Body of pancreas (tissue), 4 donors: Measurements from ENCODE around the gene SLC2A4RG. TPM values are rescaled to one million over a fixed set of nuclear protein-coding genes. Genes with fewer than 3 reads are reported as not detected.

ENCODE experiments used
- ATAC-seq: fragments of 150-250 bp; one replicate; pipeline ENCODE4 v1.9.1; 2016
- DNase-seq, 4 donors: peaks; one replicate each; pipeline ENCODE4 v3.0.0-alpha.2; 2019
- H3K27ac ChIP-seq, 4 donors: fragments of 200-600 bp; sonication (generic); 1 replicate in 3 of 4; 2 replicates in 1 of 4; pipeline versions ENCODE4 v1.5.1 to v1.6.1; 2016 to 2019; ENCODE audit warnings: mild to moderate bottlenecking in 1 of 4, mixed read lengths in 1 of 4, moderate library complexity in 1 of 4
- H3K27me3 ChIP-seq, 2 donors: fragments of 200-600 bp; sonication (generic); one replicate each; pipeline ENCODE4 v1.6.0; 2016; ENCODE audit warnings: mild to moderate bottlenecking in 1 of 2
- H3K36me3 ChIP-seq, 2 donors: fragments of 200-600 bp; sonication (generic); replicated peaks in 1 of 2; 2 replicates each; pipeline ENCODE4 v1.5.1; 2016; ENCODE audit warnings: low read depth in 2 of 2; ENCODE audit not compliant: insufficient read depth in 1 of 2
- H3K4me1 ChIP-seq: fragments of 200-600 bp; sonication (generic); one replicate; pipeline ENCODE4 v1.6.0; 2016
- H3K4me3 ChIP-seq, 2 donors: fragments of 200-600 bp; sonication (generic); 1 replicate in 1 of 2; 2 replicates in 1 of 2; pipeline ENCODE4 v1.5.1; 2016 to 2019
- H3K9me3 ChIP-seq, 3 donors: fragments of 200-600 bp; sonication (generic); 1 replicate in 2 of 3; 2 replicates in 1 of 3; pipeline ENCODE4 v1.5.1; 2016
- POLR2A ChIP-seq, 3 donors: fragments of 450-650 bp; IDR thresholded peaks; one replicate each; pipeline ENCODE4 v1.6.1; 2016; ENCODE audit warnings: antibody characterized with exemption in 3 of 3, mild to moderate bottlenecking in 2 of 3
- WGBS, 2 donors: methylation state at CpG; one replicate each; pipeline ENCODE4 v1.1.5; 2017; 5-methylcytosine and 5-hydroxymethylcytosine counted together
- intact Hi-C: fragments of 100-400 bp; cut with DNase I; formaldehyde crosslinking; loops from one replicate; pipeline ENCODE4 v1.15.1; 2023
- total RNA-seq, 2 donors: library from RNA; depleted of rRNA; stranded (reverse); fragments of >200 nt; gene quantifications; one replicate each; pipeline ENCODE4 v1.1.0, GENCODE V29; 2016
- TF ChIP-seq, protein P1 (sequence below), 7 experiments: fragments of 450-650 bp in 4 of 7; fragments of 200-600 bp in 3 of 7; sonication (generic) in 3 of 7; IDR thresholded peaks; one replicate each; pipeline ENCODE4 v1.5.1; 2016 to 2019; ENCODE audit warnings: antibody characterized with exemption in 7 of 7

Gene SLC2A4RG
- total RNA-seq, 2 donors from 2014 or later, result 30.9 to 69.5 TPM

DNA sequence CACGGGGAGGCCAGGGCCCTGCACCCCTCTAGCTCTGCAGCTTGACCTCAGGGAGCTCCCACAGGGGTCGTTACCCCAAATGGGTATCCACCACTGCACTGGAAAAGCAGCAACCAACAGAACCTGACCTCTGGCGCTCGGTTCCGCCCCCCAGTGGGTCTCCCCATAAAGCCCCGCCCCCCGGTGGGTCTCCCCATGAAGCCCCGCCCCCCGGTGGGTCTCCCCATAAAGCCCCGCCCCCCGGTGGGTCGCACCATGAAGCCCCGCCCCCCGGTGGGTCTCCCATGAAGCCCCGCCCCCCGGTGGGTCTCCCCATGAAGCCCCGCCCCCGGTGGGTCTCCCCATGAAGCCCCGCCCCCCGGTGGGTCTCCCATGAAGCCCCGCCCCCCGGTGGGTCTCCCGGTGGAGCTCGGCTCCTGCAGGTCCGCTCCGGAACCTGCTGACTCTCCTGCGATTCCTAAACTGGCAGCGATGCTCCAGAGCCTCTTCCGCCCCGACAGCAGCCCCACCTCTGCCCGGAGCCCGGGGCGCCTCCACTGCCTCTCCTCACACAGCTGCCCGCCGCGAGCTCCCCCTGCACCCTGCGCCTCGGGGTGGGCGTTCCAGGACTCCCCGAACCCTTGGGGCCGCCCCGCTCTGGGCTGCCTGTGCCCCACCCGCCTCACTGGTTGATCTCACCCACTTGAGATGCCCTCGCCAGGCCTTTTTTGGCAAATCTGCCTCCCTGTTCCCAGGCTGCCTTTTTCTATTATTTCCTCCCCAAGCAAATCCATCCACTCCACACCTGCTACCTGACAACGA, 12.1 kb downstream of the SLC2A4RG start:
- DNase-seq, result no peak

DNA sequence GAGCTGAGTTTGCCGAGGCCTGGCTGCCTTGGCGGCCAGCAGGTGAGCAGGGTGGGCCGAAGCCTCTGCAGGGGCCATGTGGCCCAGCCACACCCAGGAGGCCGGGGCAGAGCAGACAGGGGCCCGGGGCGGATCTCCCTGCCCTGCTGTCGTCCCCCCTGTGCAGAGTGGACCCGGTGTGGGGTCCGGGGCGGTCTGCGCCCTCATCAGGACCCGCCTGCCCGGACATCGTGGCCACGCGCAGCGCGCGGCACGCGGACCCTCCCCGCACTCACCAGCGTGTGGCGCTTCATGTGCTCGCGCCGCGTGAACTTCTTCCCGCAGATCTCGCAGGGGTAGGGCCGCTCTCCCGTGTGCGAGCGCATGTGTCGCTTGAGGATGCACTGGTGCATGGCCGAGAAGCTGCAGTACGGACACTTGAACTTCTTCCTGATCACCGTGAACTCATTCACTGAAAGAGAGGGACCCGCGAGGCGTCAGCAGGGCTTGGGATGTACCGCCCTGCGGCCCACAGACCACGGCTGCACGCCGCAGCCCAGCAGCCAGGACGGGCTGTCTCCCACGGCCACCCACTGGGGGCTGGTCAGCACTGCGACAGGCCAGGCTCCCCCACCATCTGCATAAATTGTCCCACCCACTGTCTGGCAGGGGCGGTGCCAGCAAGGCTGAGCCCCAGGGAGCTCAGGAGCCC, 13.0 kb downstream of the SLC2A4RG start:
- 91 to 98% methylated on average over 33 to 44 of the region's 50 CpGs for WGBS, 2 donors
- no peak for TF ChIP-seq POLR2A (IDR thresholded peaks at IDR 0.05)
- no peak overlapping the region for H3K27ac ChIP-seq
- H3K9me3 ChIP-seq, result no peaks in the 10 kb centered on the region
- H3K4me1 ChIP-seq, result peaks cover 7% of the 10 kb centered on the region
- intact Hi-C loops, result no loop called here
- no peak overlapping the region for H3K4me3 ChIP-seq
- no peaks in the 10 kb centered on the region for H3K27me3 ChIP-seq
- no peak for DNase-seq
- no peak for ATAC-seq
- H3K36me3 ChIP-seq, result no peaks in the 10 kb centered on the region

More for the DNA sequence above, 12.1 kb downstream of the SLC2A4RG start:
- TF ChIP-seq POLR2A (IDR thresholded peaks at IDR 0.05), result no peak
- TF ChIP-seq, protein P1, sequence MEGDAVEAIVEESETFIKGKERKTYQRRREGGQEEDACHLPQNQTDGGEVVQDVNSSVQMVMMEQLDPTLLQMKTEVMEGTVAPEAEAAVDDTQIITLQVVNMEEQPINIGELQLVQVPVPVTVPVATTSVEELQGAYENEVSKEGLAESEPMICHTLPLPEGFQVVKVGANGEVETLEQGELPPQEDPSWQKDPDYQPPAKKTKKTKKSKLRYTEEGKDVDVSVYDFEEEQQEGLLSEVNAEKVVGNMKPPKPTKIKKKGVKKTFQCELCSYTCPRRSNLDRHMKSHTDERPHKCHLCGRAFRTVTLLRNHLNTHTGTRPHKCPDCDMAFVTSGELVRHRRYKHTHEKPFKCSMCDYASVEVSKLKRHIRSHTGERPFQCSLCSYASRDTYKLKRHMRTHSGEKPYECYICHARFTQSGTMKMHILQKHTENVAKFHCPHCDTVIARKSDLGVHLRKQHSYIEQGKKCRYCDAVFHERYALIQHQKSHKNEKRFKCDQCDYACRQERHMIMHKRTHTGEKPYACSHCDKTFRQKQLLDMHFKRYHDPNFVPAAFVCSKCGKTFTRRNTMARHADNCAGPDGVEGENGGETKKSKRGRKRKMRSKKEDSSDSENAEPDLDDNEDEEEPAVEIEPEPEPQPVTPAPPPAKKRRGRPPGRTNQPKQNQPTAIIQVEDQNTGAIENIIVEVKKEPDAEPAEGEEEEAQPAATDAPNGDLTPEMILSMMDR (IDR thresholded peaks at IDR 0.05), result no peak
- no peak for ATAC-seq
- intact Hi-C loops, result no loop called here
- Histone ChIP-seq H3K4me1 (peaks cover 8% of the 10 kb centered on the region), H3K27ac (no peak overlapping the region), H3K27me3 (no peaks in the 10 kb centered on the region), H3K4me3 (no peak overlapping the region), H3K36me3 (no peaks in the 10 kb centered on the region), H3K9me3 (no peaks in the 10 kb centered on the region)
- WGBS, 2 donors, result 85 to 88% methylated on average over 18 to 22 of the region's 45 CpGs

DNA sequence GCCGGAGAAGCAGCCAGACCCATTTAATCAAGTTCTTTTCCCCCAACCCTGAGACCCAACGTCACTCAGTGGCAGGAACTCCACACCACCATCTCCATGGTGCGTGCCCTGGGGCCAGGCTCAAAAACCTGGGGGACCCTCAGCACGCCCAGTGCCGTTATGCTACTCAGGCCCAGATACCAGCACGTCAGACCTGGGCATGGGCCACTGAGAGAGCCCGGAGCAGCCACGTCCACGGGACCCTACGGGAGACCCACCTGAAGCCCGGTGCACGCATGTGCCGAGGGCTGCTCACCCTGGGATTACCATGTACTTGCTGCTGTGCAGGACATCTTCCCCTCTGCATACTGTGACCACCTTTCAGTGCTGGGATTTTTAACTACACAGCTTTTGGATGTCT, 13.8 kb downstream of the SLC2A4RG start:
- ATAC-seq, result no peak
- Histone ChIP-seq H3K27me3 (no peaks in the 10 kb centered on the region), H3K9me3 (no peaks in the 10 kb centered on the region), H3K36me3 (no peaks in the 10 kb centered on the region), H3K4me1 (no peaks in the 10 kb centered on the region), H3K27ac (no peak overlapping the region), H3K4me3 (no peak overlapping the region)
- 87 to 100% methylated on average over 2 to 13 of the region's 13 CpGs for WGBS, 2 donors
- no peak for TF ChIP-seq POLR2A (IDR thresholded peaks at IDR 0.05)
- TF ChIP-seq, protein P1 (IDR thresholded peaks at IDR 0.05), result no peak
- no peak for DNase-seq
- intact Hi-C loops, result no loop called here

DNA sequence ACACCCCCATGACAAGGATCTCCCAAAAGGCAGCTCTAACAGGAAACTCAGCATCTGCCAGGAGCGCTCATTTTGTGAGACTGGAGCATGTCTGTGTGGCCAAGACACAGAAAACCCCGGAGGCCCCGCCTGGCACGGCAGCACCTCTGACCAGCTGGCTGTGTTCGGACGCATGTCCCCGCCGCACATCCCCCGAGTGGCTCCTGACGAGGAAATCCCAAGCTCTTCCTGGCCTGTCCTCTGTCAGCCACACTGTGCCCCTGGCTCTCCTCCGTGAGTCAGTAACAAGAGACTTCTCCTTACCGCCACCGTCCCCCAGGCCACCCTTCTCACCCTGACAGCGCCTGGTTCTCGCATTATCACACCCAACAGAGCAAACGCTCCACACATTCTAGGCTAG, 14.4 kb downstream of the SLC2A4RG start:
- Histone ChIP-seq H3K27ac (no peak overlapping the region), H3K4me1 (no peaks in the 10 kb centered on the region), H3K27me3 (no peaks in the 10 kb centered on the region), H3K9me3 (no peaks in the 10 kb centered on the region), H3K4me3 (no peak overlapping the region), H3K36me3 (no peaks in the 10 kb centered on the region)
- TF ChIP-seq, protein P1 (IDR thresholded peaks at IDR 0.05), result no peak
- TF ChIP-seq POLR2A (IDR thresholded peaks at IDR 0.05), result no peak
- WGBS, 2 donors, result 83 to 84% methylated on average over 7 to 16 of the region's 16 CpGs
- ATAC-seq (no peak), DNase-seq (no peak)
- intact Hi-C loops, result no loop called here

DNA sequence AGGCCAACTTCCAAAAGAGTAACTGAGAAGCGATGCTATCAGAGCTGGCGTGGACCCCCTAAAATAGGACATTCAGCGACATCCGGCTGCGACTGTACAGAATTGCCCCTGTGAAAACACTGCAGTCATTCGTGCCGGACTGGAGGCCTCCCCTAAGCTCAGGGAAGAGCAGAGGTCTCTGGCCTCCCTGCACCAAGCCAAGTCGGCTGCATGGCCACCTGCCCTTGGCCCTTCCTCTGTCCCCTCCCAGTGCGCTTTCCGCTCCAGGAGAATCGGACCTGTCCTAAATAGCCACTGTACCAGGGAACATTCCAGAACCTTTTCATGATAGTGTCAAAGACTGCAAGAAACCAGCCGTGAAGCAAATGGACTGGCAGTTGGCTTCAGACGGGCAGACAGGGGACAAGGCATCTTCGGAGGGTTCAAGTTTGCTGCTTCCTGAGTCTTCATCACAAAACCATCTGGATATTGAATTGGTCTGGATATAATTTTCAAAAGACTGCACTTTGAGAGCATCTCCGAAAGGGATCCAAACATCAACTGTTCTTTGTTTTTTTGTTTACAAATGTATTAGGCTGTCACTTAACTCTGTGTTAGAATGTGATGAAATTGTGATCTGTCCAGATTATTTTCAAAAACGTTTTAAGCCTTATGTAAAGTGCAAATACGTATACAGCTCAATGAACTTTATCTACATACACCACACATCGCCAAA, 16.5 kb downstream of the SLC2A4RG start:
- intact Hi-C loops, result no loop called here
- Histone ChIP-seq H3K4me1 (no peaks in the 10 kb centered on the region), H3K36me3 (no peaks in the 10 kb centered on the region), H3K27ac (no peak overlapping the region), H3K9me3 (no peaks in the 10 kb centered on the region), H3K27me3 (no peaks in the 10 kb centered on the region), H3K4me3 (no peak overlapping the region)
- ATAC-seq (no peak), DNase-seq (no peak)
- WGBS, 2 donors, result 79 to 81% methylated on average over 15 to 18 of the region's 18 CpGs
- TF ChIP-seq, protein P1 (IDR thresholded peaks at IDR 0.05), result no peak
- TF ChIP-seq POLR2A (IDR thresholded peaks at IDR 0.05), result no peak
